Cardiac muscle cell (in vitro differentiated cells and primary cell): ENCODE measurements around the gene NPR2. TPM values are rescaled to one million over a fixed set of nuclear protein-coding genes. Genes with fewer than 3 reads are reported as not detected.
A peak's percentile ranks its signal among the peaks of the same experiment; 100 is the strongest.

Experiments used
- DNase-seq, 2 donors: peaks; one replicate each; pipeline versions ENCODE4 v3.0.0 to v3.0.0-alpha.2; 2010 to 2017; ENCODE audit warnings: low read depth in 1 of 2, low spot score in 1 of 2
- H3K27ac ChIP-seq: fragments of 200-600 bp; sonication (generic); 2 replicates; pipeline ENCODE4 v1.5.1; 2016
- H3K27me3 ChIP-seq: fragments of 200-600 bp; sonication (generic); 2 replicates; pipeline ENCODE4 v1.6.0; 2016; ENCODE audit warnings: control low read depth
- H3K36me3 ChIP-seq: fragments of 200-600 bp; sonication (generic); 2 replicates; pipeline ENCODE4 v1.5.1; 2016; ENCODE audit warnings: control low read depth
- H3K4me1 ChIP-seq: fragments of 200-600 bp; sonication (generic); 2 replicates; pipeline ENCODE4 v1.8.1; 2017; ENCODE audit warnings: low read depth, mild to moderate bottlenecking, mixed run types
- H3K4me3 ChIP-seq: fragments of 200-600 bp; sonication (generic); 2 replicates; pipeline ENCODE4 v1.5.1; 2016; ENCODE audit warnings: mild to moderate bottlenecking
- H3K9me3 ChIP-seq: fragments of 200-600 bp; sonication (generic); 2 replicates; pipeline ENCODE4 v1.5.1; 2017; ENCODE audit warnings: low read depth, mild to moderate bottlenecking, control low read depth
- CTCF ChIP-seq: IDR thresholded peaks from 2 replicates; pipeline ENCODE4 v1.5.1; 2012; ENCODE audit warnings: low read depth, mild to moderate bottlenecking, low read length
- polyA plus RNA-seq: library from polyadenylated mRNA; unstranded; fragments of >200 nt; fragmentation: Nextera tagmentation; extraction: Ambion mirVana; gene quantifications from 2 replicates; pipeline ENCODE4 v1.2.1, GENCODE V29; 2016
- total RNA-seq: library from RNA; depleted of rRNA; stranded (reverse); fragments of >200 nt; gene quantifications from 2 replicates; pipeline ENCODE4 v1.2.3, GENCODE V29; 2016

NPR2 gene
- total and polyA plus RNA-seq, 2 experiments from 2014 or later, result 12.6 to 13.2 TPM

GRCh38 chr9:35841645-35841900 lies 50.2 kb downstream of the NPR2 start:
- no peak for DNase-seq
- Histone ChIP-seq H3K27ac (no peak overlapping the region), H3K4me1 (no peaks in the 10 kb centered on the region), H3K36me3 (no peaks in the 10 kb centered on the region), H3K27me3 (peaks cover 16% of the 10 kb centered on the region), H3K9me3 (no peaks in the 10 kb centered on the region), H3K4me3 (no peak overlapping the region)
- no peak for TF ChIP-seq CTCF

GRCh38 chr9:35842020-35842745 lies 50.8 kb downstream of the NPR2 start:
- no peaks in the 10 kb centered on the region for H3K9me3 ChIP-seq
- H3K27me3 ChIP-seq, result peaks cover 19% of the 10 kb centered on the region
- no peak overlapping the region for H3K27ac ChIP-seq
- H3K4me1 ChIP-seq, result no peaks in the 10 kb centered on the region
- DNase-seq, result no peak
- TF ChIP-seq CTCF, result no peak
- H3K36me3 ChIP-seq, result peaks cover 2% of the 10 kb centered on the region
- no peak overlapping the region for H3K4me3 ChIP-seq

GRCh38 chr9:35842795-35843194 lies 51.4 kb downstream of the NPR2 start:
- H3K36me3 ChIP-seq, result peaks cover 5% of the 10 kb centered on the region
- no peak for TF ChIP-seq CTCF
- H3K4me1 ChIP-seq, result peaks cover 1% of the 10 kb centered on the region
- DNase-seq, result no peak
- H3K27me3 ChIP-seq, result peaks cover 19% of the 10 kb centered on the region
- no peak overlapping the region for H3K4me3 ChIP-seq
- H3K9me3 ChIP-seq, result no peaks in the 10 kb centered on the region
- H3K27ac ChIP-seq, result no peak overlapping the region

GRCh38 chr9:35844628-35845270 lies 53.4 kb downstream of the NPR2 start:
- TF ChIP-seq CTCF, result no peak
- peak in 1 of 2 donors; percentile 94 for DNase-seq
- H3K27me3 ChIP-seq, result peaks cover 19% of the 10 kb centered on the region
- no peak overlapping the region for H3K27ac ChIP-seq
- H3K9me3 ChIP-seq, result no peaks in the 10 kb centered on the region
- peaks cover 5% of the 10 kb centered on the region for H3K36me3 ChIP-seq
- H3K4me3 ChIP-seq, result no peak overlapping the region
- peaks cover 8% of the 10 kb centered on the region for H3K4me1 ChIP-seq

GRCh38 chr9:35845824-35846771 lies 54.7 kb downstream of the NPR2 start:
- no peak overlapping the region for H3K4me3 ChIP-seq
- H3K4me1 ChIP-seq, result peaks cover 8% of the 10 kb centered on the region
- H3K27ac ChIP-seq, result no peak overlapping the region
- peaks cover 19% of the 10 kb centered on the region for H3K27me3 ChIP-seq
- DNase-seq, result no peak
- H3K9me3 ChIP-seq, result no peaks in the 10 kb centered on the region
- no peak for TF ChIP-seq CTCF
- peaks cover 5% of the 10 kb centered on the region for H3K36me3 ChIP-seq
